ENCODE results near the gene GRB10.

Gene GRB10

GRCh38 chr7:50626286-50626685, 156.4 kb downstream of the GRB10 start:
- TF ChIP-seq ZNF565 (CRISPR knock-in tag; conservative IDR thresholded peaks at IDR 0.05; ENCODE audit: low read depth) (no peak), GLIS3 (CRISPR knock-in tag; IDR thresholded peaks at IDR 0.05) (no peak), ZFP30 (CRISPR knock-in tag; IDR thresholded peaks at IDR 0.05) (no peak), OSR1 (CRISPR knock-in tag; IDR thresholded peaks at IDR 0.05) (no peak), ZFP3 (CRISPR knock-in tag; IDR thresholded peaks at IDR 0.05) (no peak), ZC3H10 (CRISPR knock-in tag; IDR thresholded peaks at IDR 0.05) (no peak), ARNTL (CRISPR knock-in tag; IDR thresholded peaks at IDR 0.05; ENCODE audit: borderline replicate concordance, low read depth) (no peak), CSDC2 (CRISPR knock-in tag; IDR thresholded peaks at IDR 0.05) (no peak), ESRRG (CRISPR knock-in tag; IDR thresholded peaks at IDR 0.05) (no peak), TSHZ2 (CRISPR knock-in tag; IDR thresholded peaks at IDR 0.05) (no peak), ZNF70 (CRISPR knock-in tag; IDR thresholded peaks at IDR 0.05) (no peak), RARB (CRISPR knock-in tag; IDR thresholded peaks at IDR 0.05) (no peak), TCF4 (CRISPR knock-in tag; IDR thresholded peaks at IDR 0.05; ENCODE audit: borderline replicate concordance) (no peak), PPARA (CRISPR knock-in tag; IDR thresholded peaks at IDR 0.05; ENCODE audit: borderline replicate concordance) (no peak), TOX (CRISPR knock-in tag; IDR thresholded peaks at IDR 0.05; ENCODE audit: borderline replicate concordance) (no peak), ISL1 (CRISPR knock-in tag; IDR thresholded peaks at IDR 0.05) (no peak)
- TF ChIP-seq, protein P1, sequence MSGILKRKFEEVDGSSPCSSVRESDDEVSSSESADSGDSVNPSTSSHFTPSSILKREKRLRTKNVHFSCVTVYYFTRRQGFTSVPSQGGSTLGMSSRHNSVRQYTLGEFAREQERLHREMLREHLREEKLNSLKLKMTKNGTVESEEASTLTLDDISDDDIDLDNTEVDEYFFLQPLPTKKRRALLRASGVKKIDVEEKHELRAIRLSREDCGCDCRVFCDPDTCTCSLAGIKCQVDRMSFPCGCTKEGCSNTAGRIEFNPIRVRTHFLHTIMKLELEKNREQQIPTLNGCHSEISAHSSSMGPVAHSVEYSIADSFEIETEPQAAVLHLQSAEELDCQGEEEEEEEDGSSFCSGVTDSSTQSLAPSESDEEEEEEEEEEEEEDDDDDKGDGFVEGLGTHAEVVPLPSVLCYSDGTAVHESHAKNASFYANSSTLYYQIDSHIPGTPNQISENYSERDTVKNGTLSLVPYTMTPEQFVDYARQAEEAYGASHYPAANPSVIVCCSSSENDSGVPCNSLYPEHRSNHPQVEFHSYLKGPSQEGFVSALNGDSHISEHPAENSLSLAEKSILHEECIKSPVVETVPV (CRISPR knock-in tag; IDR thresholded peaks at IDR 0.05), result no peak
- TF ChIP-seq, protein P2, sequence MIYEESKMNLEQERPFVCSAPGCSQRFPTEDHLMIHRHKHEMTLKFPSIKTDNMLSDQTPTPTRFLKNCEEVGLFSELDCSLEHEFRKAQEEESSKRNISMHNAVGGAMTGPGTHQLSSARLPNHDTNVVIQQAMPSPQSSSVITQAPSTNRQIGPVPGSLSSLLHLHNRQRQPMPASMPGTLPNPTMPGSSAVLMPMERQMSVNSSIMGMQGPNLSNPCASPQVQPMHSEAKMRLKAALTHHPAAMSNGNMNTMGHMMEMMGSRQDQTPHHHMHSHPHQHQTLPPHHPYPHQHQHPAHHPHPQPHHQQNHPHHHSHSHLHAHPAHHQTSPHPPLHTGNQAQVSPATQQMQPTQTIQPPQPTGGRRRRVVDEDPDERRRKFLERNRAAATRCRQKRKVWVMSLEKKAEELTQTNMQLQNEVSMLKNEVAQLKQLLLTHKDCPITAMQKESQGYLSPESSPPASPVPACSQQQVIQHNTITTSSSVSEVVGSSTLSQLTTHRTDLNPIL (CRISPR knock-in tag; IDR thresholded peaks at IDR 0.05; ENCODE audit: low read depth), result no peak
- TF ChIP-seq, protein P3, sequence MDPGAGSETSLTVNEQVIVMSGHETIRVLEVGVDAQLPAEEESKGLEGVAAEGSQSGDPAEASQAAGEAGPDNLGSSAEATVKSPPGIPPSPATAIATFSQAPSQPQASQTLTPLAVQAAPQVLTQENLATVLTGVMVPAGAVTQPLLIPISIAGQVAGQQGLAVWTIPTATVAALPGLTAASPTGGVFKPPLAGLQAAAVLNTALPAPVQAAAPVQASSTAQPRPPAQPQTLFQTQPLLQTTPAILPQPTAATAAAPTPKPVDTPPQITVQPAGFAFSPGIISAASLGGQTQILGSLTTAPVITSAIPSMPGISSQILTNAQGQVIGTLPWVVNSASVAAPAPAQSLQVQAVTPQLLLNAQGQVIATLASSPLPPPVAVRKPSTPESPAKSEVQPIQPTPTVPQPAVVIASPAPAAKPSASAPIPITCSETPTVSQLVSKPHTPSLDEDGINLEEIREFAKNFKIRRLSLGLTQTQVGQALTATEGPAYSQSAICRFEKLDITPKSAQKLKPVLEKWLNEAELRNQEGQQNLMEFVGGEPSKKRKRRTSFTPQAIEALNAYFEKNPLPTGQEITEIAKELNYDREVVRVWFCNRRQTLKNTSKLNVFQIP (CRISPR knock-in tag; IDR thresholded peaks at IDR 0.05; ENCODE audit: borderline replicate concordance, low read depth), result no peak
- ATAC-seq, result no peak

DNA sequence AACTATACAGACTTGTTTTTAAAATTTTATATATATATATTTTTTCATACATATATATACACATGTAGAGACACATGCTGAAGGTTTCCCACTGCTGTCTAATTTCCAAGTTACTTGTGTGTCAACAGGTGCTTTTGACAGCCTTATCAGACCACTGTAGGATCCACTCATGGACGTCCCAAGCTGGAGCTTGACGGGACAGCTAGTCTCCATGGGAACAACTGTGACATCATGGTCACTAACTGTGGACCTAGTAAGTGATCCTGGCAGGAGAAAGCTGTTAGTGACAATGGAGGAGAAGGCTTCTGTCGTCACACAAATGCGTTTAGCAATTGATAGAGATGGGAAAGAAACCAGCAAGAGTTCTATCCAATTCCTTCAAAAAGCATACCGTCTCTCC, 157.3 kb downstream of the GRB10 start:
- no peak for ATAC-seq
- TF ChIP-seq BACH2 (CRISPR knock-in tag; IDR thresholded peaks at IDR 0.05; ENCODE audit: borderline replicate concordance), result no peak
- TF ChIP-seq, protein P1 (CRISPR knock-in tag; IDR thresholded peaks at IDR 0.05), result no peak
- no peak for TF ChIP-seq ISL1 (CRISPR knock-in tag; IDR thresholded peaks at IDR 0.05)
- no peak for TF ChIP-seq TOX (CRISPR knock-in tag; IDR thresholded peaks at IDR 0.05; ENCODE audit: borderline replicate concordance)
- no peak for TF ChIP-seq ARNTL (CRISPR knock-in tag; IDR thresholded peaks at IDR 0.05; ENCODE audit: borderline replicate concordance, low read depth)
- TF ChIP-seq ZFP30 (CRISPR knock-in tag; IDR thresholded peaks at IDR 0.05), result no peak
- TF ChIP-seq, protein P3 (CRISPR knock-in tag; IDR thresholded peaks at IDR 0.05; ENCODE audit: borderline replicate concordance, low read depth), result no peak
- no peak for TF ChIP-seq ZC3H10 (CRISPR knock-in tag; IDR thresholded peaks at IDR 0.05)
